ENCODE measurements around the gene KCNQ5. TPM values are rescaled to one million over a fixed set of nuclear protein-coding genes. Genes with fewer than 3 reads are reported as not detected.

KCNQ5 gene
- total RNA-seq, 4 donors from 2014 or later = 1.1 to 14.6 (median 9.0) TPM

GRCh38 chr6:72850469-72850868 is 228.6 kb downstream of the KCNQ5 start:
- no peak overlapping the region for H3K4me3 ChIP-seq (replicated peaks in 1 of 3)
- no peaks in the 10 kb centered on the region for H3K9me3 ChIP-seq
- TF ChIP-seq POLR2A (IDR thresholded peaks at IDR 0.05) = no peak
- no peak for TF ChIP-seq CTCF (IDR thresholded peaks at IDR 0.05)
- intact Hi-C loops (cut with DNase I) = no loop called here
- H3K36me3 ChIP-seq = no peaks in the 10 kb centered on the region
- H3K4me1 ChIP-seq = no peaks in the 10 kb centered on the region
- WGBS, 2 donors = 24 to 53% methylated on average over 1 of the region's 1 CpG
- H3K27ac ChIP-seq = no peak overlapping the region
- no peak for DNase-seq
- no peaks in the 10 kb centered on the region for H3K27me3 ChIP-seq

- Histone ChIP-seq H3K4me1 (no peaks in the 10 kb centered on the region), H3K4me3 (replicated peaks in 1 of 3) (no peak overlapping the region), H3K27me3 (no peaks in the 10 kb centered on the region), H3K27ac (no peak overlapping the region), H3K36me3 (no peaks in the 10 kb centered on the region), H3K9me3 (no peaks in the 10 kb centered on the region)
- intact Hi-C loops (cut with DNase I) = no loop called here
- TF ChIP-seq POLR2A (IDR thresholded peaks at IDR 0.05) (no peak), CTCF (IDR thresholded peaks at IDR 0.05) (no peak)
- DNase-seq = no peak
- 81 to 91% methylated on average over 2 of the region's 2 CpGs for WGBS, 2 donors
These were observed 233.6 kb downstream of the KCNQ5 start for GRCh38 chr6:72855471-72855870.

GRCh38 chr6:72856801-72857200 is 234.9 kb downstream of the KCNQ5 start:
- Histone ChIP-seq H3K9me3 (no peaks in the 10 kb centered on the region), H3K4me1 (no peaks in the 10 kb centered on the region), H3K4me3 (replicated peaks in 1 of 3) (no peak overlapping the region), H3K36me3 (no peaks in the 10 kb centered on the region), H3K27ac (no peak overlapping the region), H3K27me3 (no peaks in the 10 kb centered on the region)
- TF ChIP-seq POLR2A (IDR thresholded peaks at IDR 0.05) (no peak), CTCF (IDR thresholded peaks at IDR 0.05) (no peak)
- intact Hi-C loops (cut with DNase I) = no loop called here
- 78 to 84% methylated on average over 3 of the region's 3 CpGs for WGBS, 2 donors
- DNase-seq = peak; percentile 16 to 18

GRCh38 chr6:72857791-72858585 is 236.1 kb downstream of the KCNQ5 start:
- Histone ChIP-seq H3K36me3 (no peaks in the 10 kb centered on the region), H3K9me3 (no peaks in the 10 kb centered on the region), H3K27me3 (no peaks in the 10 kb centered on the region), H3K4me3 (replicated peaks in 1 of 3) (no peak overlapping the region), H3K27ac (no peak overlapping the region), H3K4me1 (no peaks in the 10 kb centered on the region)
- intact Hi-C loops (cut with DNase I) = no loop called here
- DNase-seq = no peak
- TF ChIP-seq CTCF (IDR thresholded peaks at IDR 0.05) (no peak), POLR2A (IDR thresholded peaks at IDR 0.05) (no peak)
- WGBS, 2 donors = 93 to 94% methylated on average over 4 of the region's 4 CpGs

- no peak overlapping the region for H3K4me3 ChIP-seq (replicated peaks in 1 of 3)
- intact Hi-C loops (cut with DNase I) = no loop called here
- H3K9me3 ChIP-seq = no peaks in the 10 kb centered on the region
- no peaks in the 10 kb centered on the region for H3K4me1 ChIP-seq
- H3K36me3 ChIP-seq = no peaks in the 10 kb centered on the region
- TF ChIP-seq POLR2A (IDR thresholded peaks at IDR 0.05) (no peak), CTCF (IDR thresholded peaks at IDR 0.05) (no peak)
- DNase-seq = no peak
- 73 to 76% methylated on average over 2 of the region's 2 CpGs for WGBS, 2 donors
- no peaks in the 10 kb centered on the region for H3K27me3 ChIP-seq
- H3K27ac ChIP-seq = no peak overlapping the region
These were observed 239.2 kb downstream of the KCNQ5 start for GRCh38 chr6:72861059-72861458.

Measured in thyroid gland (tissue), 4 donors.